HepG2 (cell line): ENCODE results near the gene GNPNAT1. TPM values are rescaled to one million over a fixed set of nuclear protein-coding genes. Genes with fewer than 3 reads are reported as not detected.

ENCODE experiments used
- ATAC-seq: fragments of 200-7000 bp; cut with Tn5 transposase; 3 replicates; pipeline ENCODE4 v1.9.1; 2020; ENCODE audit warnings: mild to moderate bottlenecking, moderate library complexity
- BruUV-seq: library from RNA; stranded (reverse); fragments of 400-500 nt; replicated peaks from 2 replicates; lab custom pipeline; 2021; lab: Mats Ljungman, UMichigan
- CTCF ChIA-PET: fragments of 300-600 bp; formaldehyde crosslinking; extraction: SDS; loops from one replicate; lab custom pipeline; 2021; ENCODE audit warnings: low total read pairs, inconsistent platforms, low intra/inter-chr PET ratio; lab: Yijun Ruan, JAX
- POLR2A ChIA-PET: fragments of 350-600 bp; sonication (Branson Sonifier 250); formaldehyde crosslinking; loops from one replicate; lab custom pipeline; 2020; ENCODE audit warnings: antibody characterized with exemption, inconsistent platforms; lab: Yijun Ruan, JAX
- DNase-seq: peaks from one replicate; pipeline ENCODE4 v3.0.0-alpha.2; 2015; ENCODE audit warnings: low spot score
- FAIRE-seq: peaks from 3 replicates; lab custom pipeline; 2011; peaks lifted over from hg19 to GRCh38; lab: Jason Lieb, UNC
- H2AFZ ChIP-seq: one replicate; pipeline ENCODE4 v1.6.1; 2011; ENCODE audit warnings: low read length, inconsistent platforms
- H3K27ac ChIP-seq: fragments of 300-600 bp; 3 replicates; pipeline ENCODE4 v1.8.0; 2011; ENCODE audit warnings: mixed run types, mild to moderate bottlenecking, mixed read lengths, low read length, inconsistent platforms; ENCODE audit not compliant: insufficient read depth; ENCODE audit errors: extremely low read length
- H3K27me3 ChIP-seq, 2 experiments: fragments of 200-600 bp in 1 of 2; 2 replicates in 1 of 2; 3 replicates in 1 of 2; pipeline versions ENCODE4 v1.6.0 to v1.8.0; 2011; ENCODE audit warnings: low read length in 2 of 2, mild to moderate bottlenecking in 2 of 2, moderate library complexity in 2 of 2, inconsistent platforms in 1 of 2; ENCODE audit not compliant: insufficient read depth in 2 of 2, control insufficient read depth in 1 of 2
- H3K36me3 ChIP-seq, 2 experiments: fragments of 200-600 bp in 1 of 2; replicated peaks in 1 of 2; 2 replicates in 1 of 2; 3 replicates in 1 of 2; pipeline versions ENCODE4 v1.5.1 to v1.8.0; 2011; ENCODE audit warnings: low read length in 2 of 2, inconsistent platforms in 1 of 2; ENCODE audit not compliant: insufficient read depth in 2 of 2, control insufficient read depth in 1 of 2
- H3K4me1 ChIP-seq: 2 replicates; pipeline ENCODE4 v1.5.1; 2012; ENCODE audit warnings: low read length, inconsistent platforms; ENCODE audit not compliant: insufficient read depth
- H3K4me2 ChIP-seq: 2 replicates; pipeline ENCODE4 v1.6.0; 2011; ENCODE audit warnings: low read depth, low read length, inconsistent platforms
- H3K4me3 ChIP-seq, 3 experiments: fragments of 200-600 bp in 1 of 3; sonication (generic), shearing (Covaris generic) in 1 of 3; replicated peaks in 1 of 3; 2 replicates each; pipeline ENCODE4 v1.5.1; 2011 to 2016; ENCODE audit warnings: low read length in 3 of 3, inconsistent platforms in 2 of 3, low read depth in 2 of 3, mild to moderate bottlenecking in 2 of 3, control low read depth in 1 of 3, mixed read lengths in 1 of 3; ENCODE audit not compliant: insufficient read depth in 1 of 3
- H3K79me2 ChIP-seq: one replicate; pipeline ENCODE4 v1.6.1; 2011; ENCODE audit warnings: low read length, inconsistent platforms; ENCODE audit not compliant: insufficient read depth
- H3K9ac ChIP-seq: 2 replicates; pipeline ENCODE4 v1.6.0; 2011; ENCODE audit warnings: mild to moderate bottlenecking, low read depth, low read length, inconsistent platforms; ENCODE audit not compliant: insufficient read depth
- H3K9me3 ChIP-seq: 2 replicates; pipeline ENCODE4 v1.5.1; 2012; ENCODE audit warnings: mild to moderate bottlenecking, low read length
- H4K20me1 ChIP-seq: 2 replicates; pipeline ENCODE4 v1.6.0; 2011; ENCODE audit warnings: inconsistent platforms, mild to moderate bottlenecking, low read length, moderate library complexity; ENCODE audit not compliant: insufficient read depth
- ARNT2 ChIP-seq: sonication (generic); formaldehyde crosslinking; IDR thresholded peaks from 2 replicates; pipeline ENCODE4 v1.8.0; 2022; ENCODE audit warnings: mild to moderate bottlenecking, low read depth, missing genetic modification reagents, moderate library complexity
- ISX ChIP-seq: sonication (generic); formaldehyde crosslinking; conservative IDR thresholded peaks from 2 replicates; pipeline ENCODE4 v1.5.0; 2020; ENCODE audit warnings: missing genetic modification reagents
- KLF16 ChIP-seq, 2 experiments: sonication (generic) in 1 of 2; formaldehyde crosslinking in 1 of 2; IDR thresholded peaks; 2 replicates each; pipeline versions ENCODE4 v1.6.1 to v1.8.0; 2016 to 2023; ENCODE audit warnings: missing genetic modification reagents in 2 of 2, missing compliant biosample characterization in 1 of 2
- SOX13 ChIP-seq, 3 experiments: fragments of 450-650 bp in 1 of 3; sonication (generic) in 1 of 3; formaldehyde crosslinking in 1 of 3; IDR thresholded peaks in 2 of 3; conservative IDR thresholded peaks in 1 of 3; 2 replicates each; pipeline versions ENCODE4 v1.5.0 to v1.6.1; 2016 to 2020; ENCODE audit warnings: antibody characterized with exemption in 1 of 3, mild to moderate bottlenecking in 1 of 3, missing compliant biosample characterization in 1 of 3, missing genetic modification reagents in 1 of 3, moderate library complexity in 1 of 3
- SRF ChIP-seq: IDR thresholded peaks from 2 replicates; pipeline ENCODE4 v1.6.1; 2011; ENCODE audit warnings: mild to moderate bottlenecking, low read depth, low read length, moderate library complexity
- STAT5B ChIP-seq: sonication (generic); formaldehyde crosslinking; IDR thresholded peaks from 2 replicates; pipeline ENCODE4 v1.4.0; 2020; ENCODE audit warnings: missing genetic modification reagents
- ZFP90 ChIP-seq: sonication (generic); formaldehyde crosslinking; IDR thresholded peaks from 2 replicates; pipeline ENCODE4 v1.8.0; 2022; ENCODE audit warnings: missing genetic modification reagents, mild to moderate bottlenecking, inconsistent platforms, borderline replicate concordance
- ZNF382 ChIP-seq: sonication (generic); formaldehyde crosslinking; IDR thresholded peaks from 2 replicates; pipeline ENCODE4 v1.5.0; 2020; ENCODE audit warnings: missing genetic modification reagents, mild to moderate bottlenecking, borderline replicate concordance
- ZNF83 ChIP-seq: sonication (generic); formaldehyde crosslinking; IDR thresholded peaks from 2 replicates; pipeline ENCODE4 v1.4.0; 2020; ENCODE audit warnings: missing genetic modification reagents, mild to moderate bottlenecking, borderline replicate concordance
- ZSCAN21 ChIP-seq: sonication (generic); formaldehyde crosslinking; IDR thresholded peaks from 2 replicates; pipeline ENCODE4 v1.8.0; 2022; ENCODE audit warnings: mild to moderate bottlenecking, missing genetic modification reagents, moderate library complexity, borderline replicate concordance
- WGBS: methylation state at CpG from one replicate; pipeline ENCODE4 v1.1.6; 2017; ENCODE audit warnings: low lambda C conversion rate; 5-methylcytosine and 5-hydroxymethylcytosine counted together
- in situ Hi-C: cut with HindIII; loops from 2 replicates; pipeline ENCODE4 v1.10.0; 2017; ENCODE audit warnings: low pct_unique_long_range_greater_than_20kb; ENCODE audit not compliant: extremely low pct_ligation_motif_present
- intact Hi-C: fragments of 100-400 bp; cut with micrococcal nuclease; formaldehyde crosslinking; loops from one replicate; pipeline ENCODE4 v1.10.0; 2022; ENCODE audit not compliant: unreplicated experiment
- polyA plus RNA-seq, 8 experiments: library from polyadenylated mRNA; depleted of rRNA in 3 of 8; stranded (reverse) in 7 of 8; unstranded in 1 of 8; fragments of >200 nt; fragmentation: Illumina TruSeq in 4 of 8; extraction: Trizol in 4 of 8; gene quantifications; 2 replicates each; pipeline versions ENCODE4 v1.2.1 to v1.2.3, GENCODE V29; 2011 to 2016; ENCODE audit warnings: low read depth in 4 of 8, missing spikeins in 1 of 8, mixed read lengths in 1 of 8; ENCODE audit not compliant: insufficient read depth in 1 of 8
- total RNA-seq, 5 experiments: library from RNA; depleted of rRNA; stranded (reverse); fragments of >200 nt; fragmentation: Illumina TruSeq; extraction: Trizol; gene quantifications; 2 replicates each; pipeline ENCODE4 v1.2.3, GENCODE V29; 2016; ENCODE audit warnings: low read depth in 1 of 5
- TF ChIP-seq, protein P1 (sequence below): sonication (generic); formaldehyde crosslinking; conservative IDR thresholded peaks from 2 replicates; pipeline ENCODE4 v1.8.0; 2022; ENCODE audit warnings: low read depth, missing genetic modification reagents

The GNPNAT1 gene
- total and polyA plus RNA-seq, 2 of the 13 experiments (the other 11 are each of a cell fraction or from before 2014, with no cell fraction given) = 38.3 to 54.9 TPM

GRCh38 chr14:52834440-52834842, 43.0 kb upstream of the GNPNAT1 start:
- in situ Hi-C loops (no loop called here), intact Hi-C loops (no loop called here)
- H3K4me1 ChIP-seq = peaks cover 29% of the 10 kb centered on the region
- POLR2A ChIA-PET = interaction anchor here (1.0 kb wide), 1 partner anchor 9 kb away, joined by 3 read pairs; no protein-coding TSS in a partner anchor
- no peak overlapping the region for H3K27ac ChIP-seq
- no peaks in the 10 kb centered on the region for H3K79me2 ChIP-seq
- H4K20me1 ChIP-seq = no peaks in the 10 kb centered on the region
- H3K27me3 ChIP-seq = no peaks in the 10 kb centered on the region
- WGBS = 33% methylated on average over 1 of the region's 1 CpG
- no peak overlapping the region for H2AFZ ChIP-seq
- BruUV-seq = no TSS peak
- H3K4me3 ChIP-seq = no peak overlapping the region
- no peaks in the 10 kb centered on the region for H3K36me3 ChIP-seq
- H3K4me2 ChIP-seq = no peak overlapping the region
- no peak for FAIRE-seq
- H3K9ac ChIP-seq = no peak overlapping the region
- no peaks in the 10 kb centered on the region for H3K9me3 ChIP-seq
- CTCF ChIA-PET = no interaction called here
- TF ChIP-seq STAT5B = no peak
- TF ChIP-seq SRF = no peak
- TF ChIP-seq ARNT2 (CRISPR knock-in tag) = no peak
- no peak for TF ChIP-seq ZNF382 (CRISPR knock-in tag)
- TF ChIP-seq ISX (CRISPR knock-in tag) = no peak
- no peak for TF ChIP-seq ZSCAN21
- no peak for TF ChIP-seq KLF16 (CRISPR knock-in tag; IDR thresholded peaks at IDR 0.05)
- TF ChIP-seq ZNF83 = no peak
- TF ChIP-seq, protein P1, sequence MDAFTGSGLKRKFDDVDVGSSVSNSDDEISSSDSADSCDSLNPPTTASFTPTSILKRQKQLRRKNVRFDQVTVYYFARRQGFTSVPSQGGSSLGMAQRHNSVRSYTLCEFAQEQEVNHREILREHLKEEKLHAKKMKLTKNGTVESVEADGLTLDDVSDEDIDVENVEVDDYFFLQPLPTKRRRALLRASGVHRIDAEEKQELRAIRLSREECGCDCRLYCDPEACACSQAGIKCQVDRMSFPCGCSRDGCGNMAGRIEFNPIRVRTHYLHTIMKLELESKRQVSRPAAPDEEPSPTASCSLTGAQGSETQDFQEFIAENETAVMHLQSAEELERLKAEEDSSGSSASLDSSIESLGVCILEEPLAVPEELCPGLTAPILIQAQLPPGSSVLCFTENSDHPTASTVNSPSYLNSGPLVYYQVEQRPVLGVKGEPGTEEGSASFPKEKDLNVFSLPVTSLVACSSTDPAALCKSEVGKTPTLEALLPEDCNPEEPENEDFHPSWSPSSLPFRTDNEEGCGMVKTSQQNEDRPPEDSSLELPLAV = no peak
- TF ChIP-seq ZFP90 (CRISPR knock-in tag) = no peak
- TF ChIP-seq SOX13 (IDR thresholded peaks at IDR 0.05) = no peak
- TF ChIP-seq SOX13 (CRISPR knock-in tag; conservative IDR thresholded peaks at IDR 0.05 in 1 of 2, IDR thresholded peaks at IDR 0.05 in 1 of 2) = no peak
- TF ChIP-seq, all 625 proteins: peak for 0
- no peak for DNase-seq
- no peak for ATAC-seq
